ENCODE measurements around the gene SYNPR.

GRCh38 chr3:63384382-63384781 is 106.3 kb downstream of the SYNPR start:
- TF ChIP-seq, protein P1, sequence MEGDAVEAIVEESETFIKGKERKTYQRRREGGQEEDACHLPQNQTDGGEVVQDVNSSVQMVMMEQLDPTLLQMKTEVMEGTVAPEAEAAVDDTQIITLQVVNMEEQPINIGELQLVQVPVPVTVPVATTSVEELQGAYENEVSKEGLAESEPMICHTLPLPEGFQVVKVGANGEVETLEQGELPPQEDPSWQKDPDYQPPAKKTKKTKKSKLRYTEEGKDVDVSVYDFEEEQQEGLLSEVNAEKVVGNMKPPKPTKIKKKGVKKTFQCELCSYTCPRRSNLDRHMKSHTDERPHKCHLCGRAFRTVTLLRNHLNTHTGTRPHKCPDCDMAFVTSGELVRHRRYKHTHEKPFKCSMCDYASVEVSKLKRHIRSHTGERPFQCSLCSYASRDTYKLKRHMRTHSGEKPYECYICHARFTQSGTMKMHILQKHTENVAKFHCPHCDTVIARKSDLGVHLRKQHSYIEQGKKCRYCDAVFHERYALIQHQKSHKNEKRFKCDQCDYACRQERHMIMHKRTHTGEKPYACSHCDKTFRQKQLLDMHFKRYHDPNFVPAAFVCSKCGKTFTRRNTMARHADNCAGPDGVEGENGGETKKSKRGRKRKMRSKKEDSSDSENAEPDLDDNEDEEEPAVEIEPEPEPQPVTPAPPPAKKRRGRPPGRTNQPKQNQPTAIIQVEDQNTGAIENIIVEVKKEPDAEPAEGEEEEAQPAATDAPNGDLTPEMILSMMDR (IDR thresholded peaks at IDR 0.05), result no peak
- no peak for TF ChIP-seq POLR2A (IDR thresholded peaks at IDR 0.05)

Data from right lobe of liver (tissue), 4 donors.